Measurements from ENCODE around the gene NTMT1.

- TF ChIP-seq CTCF (IDR thresholded peaks at IDR 0.05): no peak
- TF ChIP-seq ZFX (IDR thresholded peaks at IDR 0.05; ENCODE audit: borderline replicate concordance): no peak
These were observed 41.8 kb upstream of the NTMT1 start for GRCh38 chr9:129584136-129584535.
